ENCODE data around the gene ABLIM3.

DNA sequence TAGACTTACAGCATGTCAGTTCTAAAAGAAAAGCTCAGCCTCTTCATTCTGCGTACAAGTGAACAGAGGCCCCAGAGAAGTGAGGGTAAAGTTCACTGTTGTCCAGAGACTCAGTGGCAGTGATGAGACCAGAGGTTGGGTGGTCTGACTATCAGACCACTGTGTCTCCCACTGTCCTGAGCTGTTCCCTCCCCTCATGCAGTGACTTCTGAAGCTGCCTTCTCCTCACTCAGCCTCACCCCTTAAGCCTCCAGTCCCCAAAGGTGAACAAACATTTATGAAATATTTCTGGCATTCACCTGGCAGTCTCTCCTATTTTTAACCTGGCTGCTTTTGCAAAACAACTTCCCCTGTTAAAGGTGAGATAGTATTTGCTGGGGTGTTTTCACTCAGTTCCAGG, 54.7 kb downstream of the ABLIM3 start:
- TF ChIP-seq, protein P1, sequence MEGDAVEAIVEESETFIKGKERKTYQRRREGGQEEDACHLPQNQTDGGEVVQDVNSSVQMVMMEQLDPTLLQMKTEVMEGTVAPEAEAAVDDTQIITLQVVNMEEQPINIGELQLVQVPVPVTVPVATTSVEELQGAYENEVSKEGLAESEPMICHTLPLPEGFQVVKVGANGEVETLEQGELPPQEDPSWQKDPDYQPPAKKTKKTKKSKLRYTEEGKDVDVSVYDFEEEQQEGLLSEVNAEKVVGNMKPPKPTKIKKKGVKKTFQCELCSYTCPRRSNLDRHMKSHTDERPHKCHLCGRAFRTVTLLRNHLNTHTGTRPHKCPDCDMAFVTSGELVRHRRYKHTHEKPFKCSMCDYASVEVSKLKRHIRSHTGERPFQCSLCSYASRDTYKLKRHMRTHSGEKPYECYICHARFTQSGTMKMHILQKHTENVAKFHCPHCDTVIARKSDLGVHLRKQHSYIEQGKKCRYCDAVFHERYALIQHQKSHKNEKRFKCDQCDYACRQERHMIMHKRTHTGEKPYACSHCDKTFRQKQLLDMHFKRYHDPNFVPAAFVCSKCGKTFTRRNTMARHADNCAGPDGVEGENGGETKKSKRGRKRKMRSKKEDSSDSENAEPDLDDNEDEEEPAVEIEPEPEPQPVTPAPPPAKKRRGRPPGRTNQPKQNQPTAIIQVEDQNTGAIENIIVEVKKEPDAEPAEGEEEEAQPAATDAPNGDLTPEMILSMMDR (IDR thresholded peaks at IDR 0.05) = no peak
- no peak for TF ChIP-seq POLR2A (IDR thresholded peaks at IDR 0.05)

Measured in thyroid gland (tissue), 4 donors.